ENCODE data around the gene GBX1.

GRCh38 chr7:151131224-151131591 is 36.3 kb downstream of the GBX1 start:
- TF ChIP-seq SIN3A (IDR thresholded peaks at IDR 0.05; ENCODE audit: borderline replicate concordance, insufficient read depth, low read length), result no peak
- no peak for TF ChIP-seq POLR2AphosphoS5 (IDR thresholded peaks at IDR 0.05; ENCODE audit: low read depth, low read length)
- TF ChIP-seq REST (IDR thresholded peaks at IDR 0.05; ENCODE audit: insufficient read depth in 1 of 2, low read depth in 2 of 2, low read length in 2 of 2), result no peak
- TF ChIP-seq TAF1 (IDR thresholded peaks at IDR 0.05; ENCODE audit: borderline replicate concordance, insufficient read depth, low read length), result no peak

All from PFSK-1 (cell line).